GM04504 (cell line): ENCODE measurements around the gene NEK8.

Experiments
- DNase-seq: peaks from one replicate; pipeline ENCODE4 v3.0.0-alpha.2; 2012; ENCODE audit warnings: low read depth

The NEK8 gene

GRCh38 chr17:28728364-28729200, at the start of gene NEK8:
TSS of gene NEK8 (plus strand) at chr17:28728788. CDS start at chr17:28728814, 26 bp downstream.
- DNase-seq = peak; percentile 82

- DNase-seq = no peak
Measured at GRCh38 chr17:28682655-28683054, 45.9 kb upstream of the NEK8 start.

GRCh38 chr17:28684963-28685362, 43.6 kb upstream of the NEK8 start:
- peak; percentile 17 for DNase-seq

- no peak for DNase-seq
Measured at GRCh38 chr17:28685366-28685765, 43.2 kb upstream of the NEK8 start.

- no peak for DNase-seq
Measured at GRCh38 chr17:28686296-28686695, 42.3 kb upstream of the NEK8 start.

GRCh38 chr17:28688481-28688880, 40.1 kb upstream of the NEK8 start:
- no peak for DNase-seq

- no peak for DNase-seq
Measured at GRCh38 chr17:28689011-28689410, 39.6 kb upstream of the NEK8 start.

GRCh38 chr17:28693869-28694268, 34.7 kb upstream of the NEK8 start:
- no peak for DNase-seq

GRCh38 chr17:28698253-28698941, 30.2 kb upstream of the NEK8 start:
- DNase-seq = no peak

- DNase-seq = no peak
Measured at GRCh38 chr17:28700278-28700677, 28.3 kb upstream of the NEK8 start.

GRCh38 chr17:28700830-28701492, 27.6 kb upstream of the NEK8 start:
- no peak for DNase-seq

- DNase-seq = no peak
Measured at GRCh38 chr17:28702026-28702751, 26.4 kb upstream of the NEK8 start.

- no peak for DNase-seq
Measured at GRCh38 chr17:28702752-28703150, 25.8 kb upstream of the NEK8 start.

- no peak for DNase-seq
Measured at GRCh38 chr17:28703552-28704218, 24.9 kb upstream of the NEK8 start.

- DNase-seq = no peak
Measured at GRCh38 chr17:28704219-28704858, 24.2 kb upstream of the NEK8 start.

GRCh38 chr17:28705074-28705659, 23.4 kb upstream of the NEK8 start:
- DNase-seq = no peak

GRCh38 chr17:28705728-28706334, 22.8 kb upstream of the NEK8 start:
- no peak for DNase-seq

- no peak for DNase-seq
Measured at GRCh38 chr17:28706471-28707338, 21.9 kb upstream of the NEK8 start.

GRCh38 chr17:28707339-28707720, 21.3 kb upstream of the NEK8 start:
- no peak for DNase-seq
